Left ventricle myocardium inferior (tissue), 1 donor: ENCODE measurements around the gene PKIG. TPM values are rescaled to one million over a fixed set of nuclear protein-coding genes. Genes with fewer than 3 reads are reported as not detected.

ENCODE experiments used
- DNase-seq: peaks from one replicate; pipeline ENCODE4 v3.0.0-alpha.2; 2020
- H3K27ac ChIP-seq: fragments of 200-600 bp; replicated peaks from 2 replicates; pipeline ENCODE4 v1.8.0; 2021
- H3K27me3 ChIP-seq: fragments of 200-600 bp; 2 replicates; pipeline ENCODE4 v1.8.0; 2021; ENCODE audit warnings: low read depth
- H3K36me3 ChIP-seq: fragments of 200-600 bp; 2 replicates; pipeline ENCODE4 v1.8.0; 2021
- H3K4me1 ChIP-seq: fragments of 200-600 bp; 2 replicates; pipeline ENCODE4 v1.8.0; 2021
- H3K4me3 ChIP-seq: fragments of 200-600 bp; 2 replicates; pipeline ENCODE4 v1.8.0; 2021; ENCODE audit warnings: mild to moderate bottlenecking, moderate library complexity
- H3K9me3 ChIP-seq: fragments of 200-600 bp; replicated peaks from 2 replicates; pipeline ENCODE4 v1.8.0; 2021
- intact Hi-C: fragments of 100-400 bp; cut with micrococcal nuclease; formaldehyde crosslinking; loops from one replicate; pipeline ENCODE4 v1.11.0; 2022
- total RNA-seq: library from RNA; stranded (reverse); fragmentation: NEBNext Ultra II Directional; extraction: Animal tissue kit (Norgen Biotek cat#: 25700); gene quantifications from one replicate; pipeline ENCODE4 v1.2.1, GENCODE V29; 2021
- TF ChIP-seq, protein P1 (sequence below): fragments of 200-600 bp; IDR thresholded peaks from 2 replicates; pipeline ENCODE4 v1.8.0; 2021; ENCODE audit warnings: antibody characterized with exemption, mild to moderate bottlenecking, borderline replicate concordance
- donor health status: DM: no; HTN: yes; CAD: no; lungs with severe emphysema.

The PKIG gene
- total RNA-seq, 1 donor from 2014 or later = 172 TPM

- H3K27ac ChIP-seq = no peak overlapping the region
- H3K36me3 ChIP-seq = peaks cover 50% of the 10 kb centered on the region
- intact Hi-C loops = no loop called here
- DNase-seq = no peak
- no peaks in the 10 kb centered on the region for H3K9me3 ChIP-seq
- TF ChIP-seq, protein P1, sequence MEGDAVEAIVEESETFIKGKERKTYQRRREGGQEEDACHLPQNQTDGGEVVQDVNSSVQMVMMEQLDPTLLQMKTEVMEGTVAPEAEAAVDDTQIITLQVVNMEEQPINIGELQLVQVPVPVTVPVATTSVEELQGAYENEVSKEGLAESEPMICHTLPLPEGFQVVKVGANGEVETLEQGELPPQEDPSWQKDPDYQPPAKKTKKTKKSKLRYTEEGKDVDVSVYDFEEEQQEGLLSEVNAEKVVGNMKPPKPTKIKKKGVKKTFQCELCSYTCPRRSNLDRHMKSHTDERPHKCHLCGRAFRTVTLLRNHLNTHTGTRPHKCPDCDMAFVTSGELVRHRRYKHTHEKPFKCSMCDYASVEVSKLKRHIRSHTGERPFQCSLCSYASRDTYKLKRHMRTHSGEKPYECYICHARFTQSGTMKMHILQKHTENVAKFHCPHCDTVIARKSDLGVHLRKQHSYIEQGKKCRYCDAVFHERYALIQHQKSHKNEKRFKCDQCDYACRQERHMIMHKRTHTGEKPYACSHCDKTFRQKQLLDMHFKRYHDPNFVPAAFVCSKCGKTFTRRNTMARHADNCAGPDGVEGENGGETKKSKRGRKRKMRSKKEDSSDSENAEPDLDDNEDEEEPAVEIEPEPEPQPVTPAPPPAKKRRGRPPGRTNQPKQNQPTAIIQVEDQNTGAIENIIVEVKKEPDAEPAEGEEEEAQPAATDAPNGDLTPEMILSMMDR = no peak
- no peaks in the 10 kb centered on the region for H3K27me3 ChIP-seq
- H3K4me1 ChIP-seq = peaks cover 38% of the 10 kb centered on the region
- no peak overlapping the region for H3K4me3 ChIP-seq
These were observed 46.6 kb downstream of the PKIG start for GRCh38 chr20:44629017-44629385.

GRCh38 chr20:44629542-44629941 is 47.2 kb downstream of the PKIG start:
- Histone ChIP-seq H3K9me3 (no peaks in the 10 kb centered on the region), H3K27me3 (no peaks in the 10 kb centered on the region), H3K4me1 (peaks cover 44% of the 10 kb centered on the region), H3K27ac (no peak overlapping the region), H3K4me3 (no peak overlapping the region), H3K36me3 (peaks cover 50% of the 10 kb centered on the region)
- TF ChIP-seq, protein P1 = no peak
- no peak for DNase-seq
- intact Hi-C loops = no loop called here

DNA sequence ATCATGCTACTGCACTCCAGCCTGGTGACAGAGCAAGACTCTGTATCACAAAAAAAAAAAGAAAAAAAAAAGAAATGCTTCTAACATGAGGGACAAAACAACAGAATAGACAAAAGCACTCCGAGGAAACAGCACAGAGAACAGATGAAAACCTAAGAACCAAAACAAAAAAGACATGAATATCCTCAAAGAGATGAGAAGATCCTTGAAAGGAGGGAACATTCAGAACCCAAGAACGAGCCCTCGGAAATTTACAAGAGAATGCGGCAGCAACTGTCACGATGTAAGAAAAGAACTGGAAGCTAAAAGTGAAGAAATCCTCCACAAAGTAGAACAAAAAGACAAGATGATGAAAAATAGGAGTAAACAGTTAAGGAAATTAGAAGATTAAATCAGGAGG is 47.9 kb downstream of the PKIG start:
- no peak overlapping the region for H3K27ac ChIP-seq
- intact Hi-C loops = no loop called here
- peaks cover 51% of the 10 kb centered on the region for H3K4me1 ChIP-seq
- DNase-seq = no peak
- no peak overlapping the region for H3K4me3 ChIP-seq
- H3K36me3 ChIP-seq = peaks cover 52% of the 10 kb centered on the region
- H3K9me3 ChIP-seq = no peaks in the 10 kb centered on the region
- TF ChIP-seq, protein P1 = no peak
- H3K27me3 ChIP-seq = no peaks in the 10 kb centered on the region

GRCh38 chr20:44632103-44632752 is 49.8 kb downstream of the PKIG start:
- Histone ChIP-seq H3K36me3 (peaks cover 47% of the 10 kb centered on the region), H3K27me3 (no peaks in the 10 kb centered on the region), H3K4me1 (peaks cover 70% of the 10 kb centered on the region), H3K27ac (peak overlapping the region; percentile 54), H3K4me3 (no peak overlapping the region), H3K9me3 (no peaks in the 10 kb centered on the region)
- DNase-seq = no peak
- intact Hi-C loops = no loop called here
- TF ChIP-seq, protein P1 = no peak

DNA sequence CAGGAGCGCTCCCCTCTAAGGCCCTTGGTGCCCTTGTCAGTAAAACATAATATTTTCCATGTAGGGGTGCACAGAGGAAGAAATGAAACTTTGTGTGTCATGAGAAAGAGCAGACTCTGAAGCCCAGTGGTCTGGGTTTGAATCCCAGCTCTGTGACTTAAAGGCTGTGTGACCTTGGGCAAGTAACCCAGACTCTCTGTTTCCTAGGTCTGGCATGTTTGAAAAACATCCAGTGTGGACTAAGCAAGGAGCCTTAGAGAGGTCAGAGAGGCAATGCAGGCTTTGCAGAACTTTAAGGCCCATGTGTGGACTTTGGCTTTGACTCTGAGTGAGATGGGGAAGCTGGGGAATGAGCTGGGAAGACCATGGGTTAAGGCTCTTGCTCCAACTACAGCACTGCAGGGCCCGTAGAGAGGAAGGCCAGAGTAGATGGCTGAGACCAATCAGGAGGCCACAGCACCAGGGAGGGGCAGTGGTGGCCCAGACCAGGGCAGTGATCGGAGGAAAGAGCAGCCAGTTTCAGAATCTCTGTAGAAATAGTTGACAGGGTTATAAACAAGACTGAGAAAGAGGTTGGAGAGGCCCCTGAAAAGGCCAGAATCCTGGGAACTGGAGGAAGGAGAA is 50.9 kb downstream of the PKIG start:
- intact Hi-C loops = no loop called here
- TF ChIP-seq, protein P1 = no peak
- Histone ChIP-seq H3K36me3 (peaks cover 39% of the 10 kb centered on the region), H3K9me3 (no peaks in the 10 kb centered on the region), H3K4me3 (no peak overlapping the region), H3K27me3 (no peaks in the 10 kb centered on the region), H3K27ac (peak overlapping the region; percentile 54), H3K4me1 (peaks cover 81% of the 10 kb centered on the region)
- no peak for DNase-seq
